Subcutaneous adipose tissue (tissue), 4 donors: ENCODE data around the gene IL17RB. TPM values are rescaled to one million over a fixed set of nuclear protein-coding genes. Genes with fewer than 3 reads are reported as not detected.

ENCODE experiments used
- total RNA-seq, 4 donors: library from RNA; depleted of rRNA; stranded (reverse); fragments of >200 nt; gene quantifications; one replicate each; pipeline ENCODE4 v1.1.0, GENCODE V29; 2016
- TF ChIP-seq, protein P1 (sequence below): fragments of 450-650 bp; IDR thresholded peaks from one replicate; pipeline ENCODE4 v1.5.1; 2016; ENCODE audit warnings: low read depth, mild to moderate bottlenecking, control low read depth, antibody characterized with exemption, moderate library complexity

The IL17RB gene
- total RNA-seq, 4 donors from 2014 or later, result 0.49 to 1.4 (median 1.1) TPM; not detected in 1

GRCh38 chr3:53856964-53857363, 10.6 kb downstream of the IL17RB start:
- TF ChIP-seq, protein P1, sequence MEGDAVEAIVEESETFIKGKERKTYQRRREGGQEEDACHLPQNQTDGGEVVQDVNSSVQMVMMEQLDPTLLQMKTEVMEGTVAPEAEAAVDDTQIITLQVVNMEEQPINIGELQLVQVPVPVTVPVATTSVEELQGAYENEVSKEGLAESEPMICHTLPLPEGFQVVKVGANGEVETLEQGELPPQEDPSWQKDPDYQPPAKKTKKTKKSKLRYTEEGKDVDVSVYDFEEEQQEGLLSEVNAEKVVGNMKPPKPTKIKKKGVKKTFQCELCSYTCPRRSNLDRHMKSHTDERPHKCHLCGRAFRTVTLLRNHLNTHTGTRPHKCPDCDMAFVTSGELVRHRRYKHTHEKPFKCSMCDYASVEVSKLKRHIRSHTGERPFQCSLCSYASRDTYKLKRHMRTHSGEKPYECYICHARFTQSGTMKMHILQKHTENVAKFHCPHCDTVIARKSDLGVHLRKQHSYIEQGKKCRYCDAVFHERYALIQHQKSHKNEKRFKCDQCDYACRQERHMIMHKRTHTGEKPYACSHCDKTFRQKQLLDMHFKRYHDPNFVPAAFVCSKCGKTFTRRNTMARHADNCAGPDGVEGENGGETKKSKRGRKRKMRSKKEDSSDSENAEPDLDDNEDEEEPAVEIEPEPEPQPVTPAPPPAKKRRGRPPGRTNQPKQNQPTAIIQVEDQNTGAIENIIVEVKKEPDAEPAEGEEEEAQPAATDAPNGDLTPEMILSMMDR, result no peak

- TF ChIP-seq, protein P1, result no peak
Measured at GRCh38 chr3:53858096-53858741, 11.9 kb downstream of the IL17RB start.

- TF ChIP-seq, protein P1, result no peak
Measured at GRCh38 chr3:53859178-53859577, 12.8 kb downstream of the IL17RB start.

- TF ChIP-seq, protein P1, result no peak
Measured at GRCh38 chr3:53860196-53860595, 13.8 kb downstream of the IL17RB start.

DNA sequence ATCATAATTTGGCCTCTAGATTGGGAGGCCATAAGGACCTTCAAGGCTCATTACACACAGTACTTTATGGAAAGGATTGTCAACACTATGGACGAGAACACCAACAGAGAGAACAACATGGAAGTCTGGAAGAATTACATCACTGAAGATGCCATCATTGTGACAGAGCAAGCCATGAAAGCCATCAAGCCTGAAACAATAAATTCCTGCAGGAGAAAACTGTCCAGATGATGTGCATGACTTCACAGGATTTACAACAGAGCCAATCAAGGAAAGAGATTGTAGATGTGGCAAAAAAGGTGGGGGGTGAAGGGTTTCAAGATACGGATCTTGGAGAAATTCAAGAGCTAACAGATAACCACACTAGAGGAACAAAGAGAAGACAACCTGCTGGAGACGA, 15.9 kb downstream of the IL17RB start:
- TF ChIP-seq, protein P1, result no peak

DNA sequence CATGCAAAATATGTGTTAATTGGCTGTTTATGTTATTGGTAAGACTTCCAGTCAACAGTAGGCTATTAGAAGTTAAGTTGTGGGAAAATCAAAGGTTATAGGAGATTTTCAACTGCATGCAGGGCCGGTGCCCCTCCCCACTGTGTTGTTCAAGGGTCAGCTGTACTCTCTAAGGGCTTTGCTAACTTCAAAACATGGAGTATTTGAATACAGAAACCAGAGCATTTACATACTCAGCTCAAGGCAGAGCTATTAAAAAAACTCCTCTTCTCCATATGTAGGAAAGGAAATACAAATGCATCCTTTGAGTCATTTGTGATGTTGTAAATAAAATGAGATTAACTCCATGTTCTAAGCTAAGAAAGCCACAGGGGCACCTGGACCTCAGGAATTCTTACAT, 16.8 kb downstream of the IL17RB start:
- TF ChIP-seq, protein P1, result no peak

DNA sequence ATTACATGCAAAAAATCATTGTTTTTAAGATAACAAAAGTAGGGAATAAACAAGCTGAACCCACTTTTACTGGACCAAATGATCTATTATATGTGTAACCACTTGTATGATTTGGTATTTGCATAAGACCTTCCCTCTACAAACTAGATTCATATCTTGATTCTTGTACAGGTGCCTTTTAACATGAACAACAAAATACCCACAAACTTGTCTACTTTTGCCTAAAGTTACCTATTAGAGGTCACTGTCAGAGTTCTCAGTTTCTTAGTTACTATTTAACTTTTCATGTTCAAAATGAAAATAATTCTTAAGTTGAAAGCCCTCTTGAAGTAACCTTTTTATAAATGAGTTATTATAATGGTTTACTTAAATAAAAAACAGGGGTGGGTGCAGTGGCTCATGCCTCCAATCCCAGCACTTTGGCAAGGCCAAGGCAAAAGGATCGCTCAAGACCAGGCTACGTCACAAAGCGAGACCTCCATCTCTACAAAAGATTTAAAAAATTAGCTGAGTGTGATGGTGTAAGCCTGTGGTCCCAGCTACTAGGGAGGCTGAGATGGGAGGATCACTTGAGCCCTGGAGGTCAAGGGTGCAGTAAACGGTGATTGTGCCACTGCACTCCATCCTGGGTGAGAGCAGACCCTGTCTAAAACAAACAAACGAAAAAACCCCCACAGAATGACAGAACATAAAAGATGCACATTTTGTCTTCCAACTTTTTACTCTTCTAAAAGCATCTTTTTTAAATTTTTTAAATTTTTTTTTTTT, 19.5 kb downstream of the IL17RB start:
- TF ChIP-seq, protein P1, result no peak
